ENCODE results near the gene ARHGEF2. TPM values are rescaled to one million over a fixed set of nuclear protein-coding genes. Genes with fewer than 3 reads are reported as not detected.
"Not testable (repeated sequence)": the region's sequence is repeated elsewhere in the genome, so short reads cannot be mapped to it uniquely, and the experiment has no call there.

The ARHGEF2 gene
- total RNA-seq, 1 donor: 137 TPM

- DNase-seq (ENCODE audit: low read depth): peak; percentile 7
- peak overlapping the region; percentile 35 for H3K4me3 ChIP-seq (ENCODE audit: low read depth, low read length)
- TF ChIP-seq, protein P1, sequence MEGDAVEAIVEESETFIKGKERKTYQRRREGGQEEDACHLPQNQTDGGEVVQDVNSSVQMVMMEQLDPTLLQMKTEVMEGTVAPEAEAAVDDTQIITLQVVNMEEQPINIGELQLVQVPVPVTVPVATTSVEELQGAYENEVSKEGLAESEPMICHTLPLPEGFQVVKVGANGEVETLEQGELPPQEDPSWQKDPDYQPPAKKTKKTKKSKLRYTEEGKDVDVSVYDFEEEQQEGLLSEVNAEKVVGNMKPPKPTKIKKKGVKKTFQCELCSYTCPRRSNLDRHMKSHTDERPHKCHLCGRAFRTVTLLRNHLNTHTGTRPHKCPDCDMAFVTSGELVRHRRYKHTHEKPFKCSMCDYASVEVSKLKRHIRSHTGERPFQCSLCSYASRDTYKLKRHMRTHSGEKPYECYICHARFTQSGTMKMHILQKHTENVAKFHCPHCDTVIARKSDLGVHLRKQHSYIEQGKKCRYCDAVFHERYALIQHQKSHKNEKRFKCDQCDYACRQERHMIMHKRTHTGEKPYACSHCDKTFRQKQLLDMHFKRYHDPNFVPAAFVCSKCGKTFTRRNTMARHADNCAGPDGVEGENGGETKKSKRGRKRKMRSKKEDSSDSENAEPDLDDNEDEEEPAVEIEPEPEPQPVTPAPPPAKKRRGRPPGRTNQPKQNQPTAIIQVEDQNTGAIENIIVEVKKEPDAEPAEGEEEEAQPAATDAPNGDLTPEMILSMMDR (IDR thresholded peaks at IDR 0.05; ENCODE audit: insufficient read depth, low read depth, low read length): no peak
Measured at GRCh38 chr1:155931332-155932038, 46.9 kb downstream of the ARHGEF2 start.

DNA sequence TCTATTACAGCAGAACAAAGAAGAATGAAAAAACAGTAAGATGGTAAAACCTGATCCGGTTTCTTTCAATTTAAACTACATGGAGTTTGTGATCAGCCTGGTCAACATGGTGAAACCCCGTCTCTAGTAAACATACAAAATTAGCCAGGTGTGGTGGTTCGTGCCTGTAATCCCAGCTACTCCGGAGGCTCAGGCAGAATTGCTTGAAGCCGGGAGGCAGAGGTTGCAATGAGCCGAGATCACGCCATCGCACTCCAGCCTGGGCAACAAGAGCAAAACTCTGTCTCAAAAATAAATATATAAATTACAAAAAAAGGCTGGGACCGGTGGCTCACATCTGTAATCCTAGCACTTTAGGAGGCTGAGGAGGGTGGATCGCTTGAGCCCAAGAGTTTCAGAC, 47.6 kb downstream of the ARHGEF2 start:
- H3K4me3 ChIP-seq (ENCODE audit: low read depth, low read length): peak overlapping the region; percentile 35
- not testable (repeated sequence) for DNase-seq (ENCODE audit: low read depth)

DNA sequence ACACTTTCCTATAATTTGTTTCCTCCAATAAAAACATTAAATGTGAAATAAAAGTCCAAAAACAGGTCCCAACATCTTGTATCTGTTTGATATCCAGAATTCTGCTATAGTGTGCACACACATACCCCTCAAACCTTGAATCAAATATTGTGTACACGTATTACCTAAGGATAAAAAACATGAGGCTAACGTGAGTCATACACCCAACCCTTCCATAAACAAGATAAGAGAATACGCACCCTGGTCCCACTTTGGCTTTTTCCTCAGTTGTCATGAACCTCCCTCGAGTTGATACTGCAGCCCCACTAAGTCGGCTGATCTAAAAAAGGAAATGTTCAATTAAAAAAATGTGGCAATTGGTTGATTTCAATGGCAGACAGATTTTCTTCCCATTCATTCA, 49.3 kb downstream of the ARHGEF2 start:
- TF ChIP-seq, protein P1 (IDR thresholded peaks at IDR 0.05; ENCODE audit: insufficient read depth, low read depth, low read length): no peak
- DNase-seq (ENCODE audit: low read depth): peak; percentile 46
- H3K4me3 ChIP-seq (ENCODE audit: low read depth, low read length): no peak overlapping the region

- no peak overlapping the region for H3K4me3 ChIP-seq (ENCODE audit: low read depth, low read length)
- TF ChIP-seq, protein P1 (IDR thresholded peaks at IDR 0.05; ENCODE audit: insufficient read depth, low read depth, low read length): no peak
- DNase-seq (ENCODE audit: low read depth): no peak
Measured at GRCh38 chr1:155925506-155925905, 52.8 kb downstream of the ARHGEF2 start.

- TF ChIP-seq, protein P1 (IDR thresholded peaks at IDR 0.05; ENCODE audit: insufficient read depth, low read depth, low read length): no peak
- no peak for DNase-seq (ENCODE audit: low read depth)
- H3K4me3 ChIP-seq (ENCODE audit: low read depth, low read length): no peak overlapping the region
Measured at GRCh38 chr1:155920717-155921116, 57.6 kb downstream of the ARHGEF2 start.

GRCh38 chr1:155919801-155920200, 58.5 kb downstream of the ARHGEF2 start:
- H3K4me3 ChIP-seq (ENCODE audit: low read depth, low read length): no peak overlapping the region
- no peak for DNase-seq (ENCODE audit: low read depth)
- TF ChIP-seq, protein P1 (IDR thresholded peaks at IDR 0.05; ENCODE audit: insufficient read depth, low read depth, low read length): no peak

DNA sequence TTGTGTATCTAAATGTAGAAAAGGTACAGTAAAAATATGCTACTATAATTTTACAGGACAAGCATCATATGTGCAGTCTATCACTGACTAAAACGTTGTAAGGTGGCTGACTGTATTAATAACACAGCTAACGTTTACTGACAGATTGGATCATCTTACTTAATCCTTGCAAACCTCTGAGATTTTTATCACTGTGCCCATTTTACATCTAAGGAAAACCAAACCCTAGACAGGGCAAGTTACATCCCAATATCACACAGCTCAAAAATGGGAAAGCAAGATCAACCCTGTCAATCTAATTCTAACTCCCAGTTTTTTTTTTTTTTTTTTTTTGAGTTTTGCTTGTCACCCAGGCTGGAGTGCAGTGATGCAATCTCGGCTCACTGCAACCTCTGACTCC, 59.7 kb downstream of the ARHGEF2 start:
- TF ChIP-seq, protein P1 (IDR thresholded peaks at IDR 0.05; ENCODE audit: insufficient read depth, low read depth, low read length): no peak
- no peak for DNase-seq (ENCODE audit: low read depth)
- no peak overlapping the region for H3K4me3 ChIP-seq (ENCODE audit: low read depth, low read length)
